Ishikawa (cell line): ENCODE data around the gene FBXO9.

Experiments used
- CREB1 ChIP-seq: IDR thresholded peaks from 2 replicates; pipeline ENCODE4 v1.6.1; 2012; ENCODE audit warnings: low read depth
- EP300 ChIP-seq: IDR thresholded peaks from 2 replicates; pipeline ENCODE4 v1.6.1; 2012; ENCODE audit warnings: borderline replicate concordance
- MAX ChIP-seq: IDR thresholded peaks from 2 replicates; pipeline ENCODE4 v1.6.1; 2012
- RAD21 ChIP-seq: IDR thresholded peaks from 2 replicates; pipeline ENCODE4 v1.6.1; 2012; ENCODE audit warnings: low read depth
- REST ChIP-seq: IDR thresholded peaks from 2 replicates; pipeline ENCODE4 v1.6.1; 2012; ENCODE audit warnings: low read depth, mild to moderate bottlenecking
- TAF1 ChIP-seq: IDR thresholded peaks from 2 replicates; pipeline ENCODE4 v1.6.1; 2012; ENCODE audit warnings: low read depth, mild to moderate bottlenecking
- YY1 ChIP-seq: IDR thresholded peaks from 2 replicates; pipeline ENCODE4 v1.6.1; 2012; ENCODE audit warnings: low read depth
- ZBTB7A ChIP-seq: IDR thresholded peaks from 2 replicates; pipeline ENCODE4 v1.6.1; 2012; ENCODE audit warnings: low read depth

- no peak for TF ChIP-seq MAX
- TF ChIP-seq YY1: no peak
- TF ChIP-seq REST: no peak
- no peak for TF ChIP-seq RAD21
- no peak for TF ChIP-seq CREB1
- no peak for TF ChIP-seq TAF1
- TF ChIP-seq EP300: no peak
- TF ChIP-seq ZBTB7A: no peak
Observed at GRCh38 chr6:53056273-53056672, 8.9 kb upstream of the FBXO9 start.
